Stimulated activated memory B cell treated with anti-CD40 and anti-IgM and Interleukin-4, amounts not matched to agents 10 μg/mL and 1 μg/mL and 100 μg/mL, for 72 hours (primary cell): ENCODE results near the gene ANKRD11.
"Not testable (repeated sequence)": the region's sequence is repeated elsewhere in the genome, so short reads cannot be mapped to it uniquely, and the experiment has no call there.

Experiments
- ATAC-seq: fragments of 150-1000 bp; cut with Tn5 transposase; 2 replicates; pipeline ENCODE4 v1.10.0; 2021
- H3K27ac Mint-ChIP-seq: one replicate; pipeline ENCODE4 v1.8.0; 2022; ENCODE audit warnings: mild to moderate bottlenecking, mixed read lengths
- H3K27me3 Mint-ChIP-seq: one replicate; pipeline ENCODE4 v1.8.0; 2022; ENCODE audit warnings: mixed read lengths
- H3K36me3 Mint-ChIP-seq: one replicate; pipeline ENCODE4 v1.8.0; 2022; ENCODE audit warnings: mixed read lengths
- H3K4me1 Mint-ChIP-seq: one replicate; pipeline ENCODE4 v1.8.0; 2022; ENCODE audit warnings: mixed read lengths
- H3K4me3 Mint-ChIP-seq: one replicate; pipeline ENCODE4 v1.8.0; 2022; ENCODE audit warnings: mild to moderate bottlenecking, moderate library complexity, mixed read lengths
- H3K9me3 Mint-ChIP-seq: one replicate; pipeline ENCODE4 v1.8.0; 2022; ENCODE audit warnings: mixed read lengths

The ANKRD11 gene

DNA sequence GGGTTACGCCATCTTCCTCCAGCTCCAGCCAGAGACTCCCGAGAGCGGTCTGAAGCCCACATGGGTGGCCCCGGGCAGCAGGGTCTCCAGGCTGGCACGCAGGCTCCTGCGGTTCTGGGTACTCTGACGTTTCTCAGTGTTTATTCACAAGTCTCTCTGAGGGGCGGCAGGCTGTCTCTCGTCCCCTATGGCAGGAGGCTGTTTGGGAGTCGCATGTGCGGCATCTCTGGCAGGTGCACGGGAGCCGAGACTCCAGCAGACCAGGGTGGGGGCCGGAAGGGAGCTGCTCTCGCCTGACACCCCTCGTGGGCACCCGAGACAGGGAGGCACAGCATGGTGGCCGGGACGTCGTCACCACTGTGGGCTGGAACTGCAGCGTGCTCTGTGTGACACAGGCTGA lies 224.7 kb downstream of the ANKRD11 start:
- H3K36me3 Mint-ChIP-seq, result peaks cover 55% of the 10 kb centered on the region
- ATAC-seq, result no peak

DNA sequence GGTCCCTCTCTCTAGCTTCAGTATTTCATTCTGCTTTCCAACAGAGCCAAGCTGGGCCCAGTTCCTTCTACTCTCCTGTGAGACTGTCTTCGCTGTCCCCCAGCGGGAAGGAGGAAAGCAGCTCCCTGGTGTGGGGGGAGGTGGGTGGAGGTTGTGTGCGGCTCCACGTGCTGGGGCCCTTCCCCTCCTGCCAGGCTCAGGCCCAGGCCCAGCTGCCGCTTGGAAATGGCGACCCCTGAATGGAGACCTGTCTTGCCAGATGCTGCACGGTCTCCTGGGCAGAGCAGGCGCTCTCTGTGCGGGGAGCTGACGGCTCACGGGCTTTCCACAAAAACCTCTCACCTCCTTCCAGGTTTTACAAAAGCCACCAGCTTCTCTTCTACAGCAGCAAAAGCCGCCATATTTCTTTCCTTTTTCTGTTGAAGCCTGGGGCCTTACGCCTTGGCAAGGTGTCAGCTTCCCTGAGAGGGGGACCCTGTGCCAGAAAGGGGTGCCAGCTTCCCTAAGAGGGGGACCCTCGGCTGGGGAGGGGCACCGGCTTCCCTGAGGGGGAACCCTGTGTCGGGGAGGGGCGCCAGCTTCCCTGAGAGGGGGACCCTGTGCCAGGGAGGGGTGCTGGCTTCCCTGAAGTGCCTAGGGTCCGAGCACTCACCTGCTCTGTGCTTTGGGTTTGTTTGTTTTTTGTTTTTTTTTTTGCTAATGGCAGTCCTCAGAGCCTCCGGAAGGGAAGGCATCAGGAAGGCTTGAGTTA lies 225.4 kb downstream of the ANKRD11 start:
- peaks cover 49% of the 10 kb centered on the region for H3K36me3 Mint-ChIP-seq
- H3K4me3 Mint-ChIP-seq, result no peak overlapping the region
- peaks cover 8% of the 10 kb centered on the region for H3K4me1 Mint-ChIP-seq
- H3K27me3 Mint-ChIP-seq, result no peaks in the 10 kb centered on the region
- peaks cover 2% of the 10 kb centered on the region for H3K9me3 Mint-ChIP-seq
- no peak overlapping the region for H3K27ac Mint-ChIP-seq
- ATAC-seq, result no peak

More for the DNA sequence above, 224.7 kb downstream of the ANKRD11 start:
- peaks cover 2% of the 10 kb centered on the region for H3K9me3 Mint-ChIP-seq
- no peaks in the 10 kb centered on the region for H3K27me3 Mint-ChIP-seq
- no peak overlapping the region for H3K4me3 Mint-ChIP-seq
- H3K4me1 Mint-ChIP-seq, result peaks cover 8% of the 10 kb centered on the region
- H3K27ac Mint-ChIP-seq, result no peak overlapping the region

DNA sequence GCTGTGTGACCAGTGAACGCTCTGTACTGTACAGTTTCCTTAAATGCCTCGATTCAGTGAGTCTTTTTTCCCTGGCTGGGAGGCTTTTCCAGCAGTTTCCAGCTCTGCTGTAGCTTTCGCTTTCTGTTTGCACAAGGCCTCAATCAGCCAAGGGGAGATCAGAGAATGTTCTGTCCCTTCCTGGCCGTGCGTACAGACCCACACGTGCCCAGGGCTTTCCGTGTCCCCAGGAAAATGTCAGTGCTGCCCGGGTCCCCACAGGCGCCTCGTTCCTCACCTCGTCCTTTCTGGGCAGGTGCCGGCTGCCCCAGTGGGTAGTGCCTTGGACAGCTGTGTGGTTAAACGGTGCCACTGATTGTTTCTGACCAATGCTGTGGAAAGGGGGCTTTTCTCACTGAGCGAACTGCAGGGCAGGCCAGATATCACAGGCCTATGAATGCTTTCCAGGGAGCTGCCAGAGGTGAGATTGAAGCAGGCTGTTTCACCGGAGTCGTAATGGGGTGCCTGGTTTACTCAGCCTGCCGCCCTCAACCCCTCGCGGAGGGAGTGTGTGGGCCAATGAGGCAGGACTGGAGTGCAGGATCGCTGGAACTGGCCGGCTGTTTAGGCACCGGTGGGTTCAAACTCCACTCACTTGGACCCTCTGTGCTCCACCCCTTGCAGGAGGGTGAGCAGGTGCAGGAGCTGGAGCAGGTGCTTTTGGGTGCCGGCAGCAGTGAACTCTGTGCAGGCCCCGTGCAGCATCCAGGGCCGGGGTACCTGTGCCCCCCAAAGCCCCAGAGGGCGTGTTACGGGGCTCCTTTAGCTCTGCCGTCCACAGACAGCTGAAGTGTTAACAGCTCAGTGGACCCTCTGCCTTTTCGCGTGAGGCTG lies 228.4 kb downstream of the ANKRD11 start:
- Mint-ChIP-seq H3K27me3 (peaks cover 28% of the 10 kb centered on the region), H3K4me3 (no peak overlapping the region), H3K36me3 (peaks cover 41% of the 10 kb centered on the region), H3K27ac (no peak overlapping the region), H3K4me1 (peaks cover 18% of the 10 kb centered on the region), H3K9me3 (peaks cover 2% of the 10 kb centered on the region)
- ATAC-seq, result no peak

DNA sequence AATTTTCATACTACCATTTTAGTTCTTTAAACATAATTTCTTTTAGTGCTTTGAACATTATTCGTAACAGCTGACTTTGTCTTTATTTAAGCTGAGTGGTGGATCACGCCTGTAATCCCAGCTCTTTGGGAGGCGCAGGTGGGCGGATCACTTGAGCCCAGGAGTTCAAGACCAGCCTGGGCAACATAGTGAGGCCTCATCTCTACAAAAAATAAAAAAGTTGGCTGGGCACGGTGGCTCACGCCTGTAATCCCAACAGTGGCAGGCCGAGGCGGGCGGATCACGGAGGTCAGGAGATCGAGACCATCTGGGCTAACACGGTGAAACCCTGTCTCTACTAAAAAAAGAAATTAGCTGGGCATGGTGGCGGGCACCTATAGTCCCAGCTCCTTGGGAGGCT lies 230.5 kb downstream of the ANKRD11 start:
- ATAC-seq, H3K9me3 Mint-ChIP-seq, H3K27ac Mint-ChIP-seq, H3K4me3 Mint-ChIP-seq: not testable (repeated sequence)
- H3K4me1 Mint-ChIP-seq, result peaks cover 18% of the 10 kb centered on the region
- H3K27me3 Mint-ChIP-seq, result peaks cover 38% of the 10 kb centered on the region
- H3K36me3 Mint-ChIP-seq, result peaks cover 25% of the 10 kb centered on the region

DNA sequence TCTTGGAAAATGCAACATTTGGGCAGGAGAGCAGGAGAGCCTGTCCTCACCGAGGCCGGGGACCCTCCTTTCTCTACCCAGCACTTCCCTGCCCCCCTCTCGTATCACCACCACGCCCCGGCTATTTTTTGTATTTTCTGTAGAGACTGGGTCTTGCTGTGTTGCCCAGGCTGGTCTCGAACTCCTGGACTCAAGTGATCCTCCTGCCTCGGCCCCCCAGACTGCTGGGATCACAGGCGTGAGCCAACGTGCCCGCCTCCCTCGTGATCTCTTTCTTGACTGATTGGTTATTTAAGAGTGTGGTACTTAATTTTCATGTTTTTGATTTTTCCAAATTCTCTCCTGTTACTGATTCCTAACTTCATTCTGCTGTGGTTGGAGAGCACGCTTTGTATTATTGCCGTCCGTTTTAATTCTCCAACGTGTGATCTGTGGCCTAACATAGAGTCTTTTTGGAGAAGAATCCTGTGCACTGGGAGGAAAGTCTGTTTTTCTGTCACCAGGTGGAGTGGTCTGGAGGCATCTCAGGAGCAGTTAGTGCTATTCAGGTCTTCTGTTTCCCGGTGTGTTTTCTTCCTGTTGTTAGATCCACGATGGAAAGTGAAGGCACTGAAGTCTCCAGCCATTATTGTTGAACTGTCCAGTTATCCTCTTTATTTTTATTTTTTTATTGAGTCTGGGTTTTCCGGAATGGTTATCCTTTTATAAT lies 232.4 kb downstream of the ANKRD11 start:
- Mint-ChIP-seq H3K27me3 (peaks cover 38% of the 10 kb centered on the region), H3K36me3 (peaks cover 14% of the 10 kb centered on the region), H3K27ac (peak overlapping the region; percentile 73), H3K4me1 (peaks cover 24% of the 10 kb centered on the region), H3K9me3 (peaks cover 2% of the 10 kb centered on the region), H3K4me3 (peak overlapping the region; percentile 69)
- no peak for ATAC-seq

DNA sequence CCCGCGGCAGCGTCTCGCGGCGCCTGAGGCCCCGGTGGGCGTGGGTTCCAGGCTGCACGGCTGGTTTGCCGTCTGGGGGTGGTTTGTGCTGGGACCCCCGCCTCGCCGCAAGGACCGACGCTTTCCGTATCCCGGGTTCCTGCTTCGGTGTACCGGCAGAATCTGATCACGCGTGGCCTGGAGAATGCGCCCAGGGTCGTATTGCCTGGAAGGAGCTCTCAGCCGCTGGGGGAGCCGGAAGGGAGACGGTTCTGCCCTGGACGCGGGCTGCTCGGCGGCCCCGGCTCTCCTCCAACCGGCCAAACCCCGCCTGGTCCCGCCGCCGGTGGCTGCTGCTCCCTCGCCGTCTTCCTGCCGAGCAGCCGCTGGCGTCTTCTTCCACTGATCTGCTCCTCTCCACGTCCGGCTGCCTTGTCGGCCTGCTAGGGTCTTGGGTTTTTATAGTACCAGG lies 233.1 kb downstream of the ANKRD11 start:
- H3K4me3 Mint-ChIP-seq, result peak overlapping the region; percentile 69

DNA sequence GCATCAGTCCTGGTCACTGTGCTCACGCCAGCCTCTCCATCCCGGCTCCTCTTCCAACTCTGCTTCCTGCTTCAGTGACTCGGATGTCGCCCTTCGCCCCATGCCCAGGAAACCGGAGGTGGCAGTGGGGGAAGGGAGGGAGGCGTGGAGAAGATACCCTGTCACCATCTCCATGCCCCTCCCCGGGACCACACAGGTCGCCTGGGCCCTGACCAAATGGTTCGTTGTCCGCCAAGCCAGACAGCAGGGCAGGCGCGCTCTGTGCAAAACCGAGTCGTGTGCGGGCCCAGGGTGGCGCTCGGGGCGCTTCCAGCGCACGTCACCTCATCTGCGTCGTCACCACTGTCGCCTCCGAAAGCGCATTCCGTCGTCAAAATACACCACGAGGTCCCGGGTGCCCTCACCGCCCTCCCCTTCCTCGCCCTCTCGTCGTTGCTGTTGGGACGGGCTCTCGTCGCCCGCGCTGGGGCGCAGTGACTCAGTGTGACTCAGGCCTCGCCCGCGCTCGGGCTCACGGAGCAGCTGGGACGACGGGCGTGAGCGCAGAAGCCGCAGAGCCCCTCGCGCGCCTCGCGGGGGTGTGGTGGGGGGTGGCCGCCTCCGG lies 233.6 kb downstream of the ANKRD11 start:
- Mint-ChIP-seq H3K4me3 (peak overlapping the region; percentile 48), H3K36me3 (peaks cover 7% of the 10 kb centered on the region), H3K9me3 (peaks cover 2% of the 10 kb centered on the region), H3K27ac (peak overlapping the region; percentile 39), H3K27me3 (peaks cover 38% of the 10 kb centered on the region), H3K4me1 (peaks cover 17% of the 10 kb centered on the region)
- ATAC-seq, result no peak

More for the DNA sequence above, 233.1 kb downstream of the ANKRD11 start:
- ATAC-seq, result no peak
- Mint-ChIP-seq H3K4me1 (peaks cover 23% of the 10 kb centered on the region), H3K9me3 (peaks cover under 1% of the 10 kb centered on the region), H3K27me3 (peaks cover 38% of the 10 kb centered on the region), H3K36me3 (peaks cover 10% of the 10 kb centered on the region), H3K27ac (peak overlapping the region; percentile 73)

DNA sequence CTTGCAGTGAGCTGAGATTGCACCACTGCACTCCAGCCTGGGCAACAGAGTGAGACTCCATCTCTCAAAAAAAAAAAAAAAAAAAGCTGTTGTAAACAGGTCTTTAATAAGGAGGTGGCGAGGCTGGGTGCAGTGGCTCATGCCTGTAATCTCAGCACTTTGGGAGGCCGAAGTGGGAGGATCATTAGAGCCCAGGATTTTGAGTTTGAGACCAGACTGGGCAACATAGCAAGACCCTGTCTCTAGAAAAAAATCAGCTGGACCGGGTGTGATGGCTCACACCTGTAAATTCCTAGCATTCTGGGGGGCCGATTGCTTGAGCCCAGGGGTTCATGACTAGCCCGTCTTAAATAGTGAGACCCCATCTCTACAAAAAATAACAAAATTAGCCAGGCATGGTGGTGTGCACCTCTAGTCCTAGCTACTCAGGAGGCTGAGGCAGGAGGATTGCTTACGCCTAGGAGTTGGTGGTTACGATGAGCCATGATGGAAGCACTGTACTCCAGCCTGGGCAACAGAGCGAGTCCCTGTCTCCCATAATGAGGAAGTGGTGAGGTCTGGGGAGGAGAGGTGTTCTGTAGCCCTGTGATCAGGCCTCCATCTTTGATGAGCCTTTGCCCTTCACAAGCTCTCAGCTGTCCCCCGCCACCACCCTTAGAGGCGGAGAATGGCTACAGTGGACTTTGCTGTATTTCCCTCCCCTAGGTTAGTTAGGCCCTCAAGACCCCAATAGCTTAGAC lies 236.6 kb downstream of the ANKRD11 start:
- Mint-ChIP-seq H3K4me3 (no peak overlapping the region), H3K36me3 (peaks cover 16% of the 10 kb centered on the region), H3K27me3 (peaks cover 28% of the 10 kb centered on the region), H3K27ac (no peak overlapping the region), H3K4me1 (peaks cover 16% of the 10 kb centered on the region), H3K9me3 (peaks cover 12% of the 10 kb centered on the region)
- no peak for ATAC-seq

DNA sequence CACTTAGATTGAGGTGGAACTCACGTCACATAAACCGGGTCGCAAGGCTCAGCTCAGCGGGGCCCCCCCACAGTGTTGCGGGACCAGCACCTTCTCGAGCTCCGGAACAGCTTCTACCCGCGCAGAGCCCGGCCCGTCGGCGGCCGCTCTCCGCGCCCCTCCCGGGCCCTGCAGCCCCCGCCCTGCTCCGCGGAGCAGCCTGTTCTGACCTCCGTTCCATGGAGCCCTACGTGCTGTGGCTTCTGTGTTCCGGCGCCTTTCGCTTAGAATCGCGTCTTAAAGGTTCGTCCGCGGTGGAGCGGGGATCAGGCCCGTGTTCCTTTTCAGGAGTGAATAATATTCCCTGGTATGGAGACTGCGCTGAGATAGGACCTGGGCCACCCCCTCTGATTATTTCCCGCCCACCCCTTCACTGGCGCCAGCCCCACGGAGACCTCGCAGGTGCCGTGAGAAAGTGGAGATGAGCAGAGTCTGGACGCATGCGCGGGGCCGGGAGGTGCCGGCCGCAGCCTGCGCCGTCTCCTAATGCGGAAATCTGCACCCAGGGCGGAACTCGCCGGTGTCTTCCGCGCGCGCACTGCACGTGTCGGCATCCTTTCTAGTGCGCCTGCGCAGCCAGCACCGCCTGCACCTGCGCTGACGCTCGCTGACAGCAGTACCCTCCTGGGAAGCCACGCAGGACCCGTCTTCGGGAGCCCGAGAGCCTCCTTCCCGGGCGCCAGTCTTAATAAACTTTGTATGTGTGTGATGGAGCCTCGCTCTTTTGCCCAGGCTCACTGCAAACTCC lies 242.0 kb downstream of the ANKRD11 start:
- no peak for ATAC-seq
- Mint-ChIP-seq H3K36me3 (peaks cover 10% of the 10 kb centered on the region), H3K9me3 (peaks cover 12% of the 10 kb centered on the region)

DNA sequence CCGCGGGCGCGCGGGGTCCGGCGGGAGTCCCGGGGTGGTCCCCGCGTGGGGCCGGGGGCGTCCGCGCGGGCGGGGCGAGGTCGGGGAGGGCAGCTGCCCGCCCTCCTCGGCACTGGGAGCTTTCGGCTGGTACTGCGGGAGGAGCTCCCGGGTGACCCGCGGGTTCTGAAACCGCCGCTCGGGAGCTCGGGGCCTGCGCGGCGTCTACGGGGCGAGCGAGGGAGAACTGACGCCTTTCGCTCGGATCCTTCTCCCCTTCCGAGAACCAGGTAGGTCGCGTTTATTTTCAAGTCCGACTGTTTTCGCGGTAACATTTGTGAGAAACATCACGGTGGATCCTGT lies 242.7 kb downstream of the ANKRD11 start:
- Mint-ChIP-seq H3K4me3 (peak overlapping the region; percentile 67), H3K9me3 (peaks cover 12% of the 10 kb centered on the region)
- not testable (repeated sequence) for H3K4me1 Mint-ChIP-seq, ATAC-seq, H3K27me3 Mint-ChIP-seq, H3K36me3 Mint-ChIP-seq, H3K27ac Mint-ChIP-seq

More for the DNA sequence above, 242.0 kb downstream of the ANKRD11 start:
- Mint-ChIP-seq H3K27me3 (no peaks in the 10 kb centered on the region), H3K4me3 (peak overlapping the region; percentile 41), H3K4me1 (no peaks in the 10 kb centered on the region), H3K27ac (no peak overlapping the region)

DNA sequence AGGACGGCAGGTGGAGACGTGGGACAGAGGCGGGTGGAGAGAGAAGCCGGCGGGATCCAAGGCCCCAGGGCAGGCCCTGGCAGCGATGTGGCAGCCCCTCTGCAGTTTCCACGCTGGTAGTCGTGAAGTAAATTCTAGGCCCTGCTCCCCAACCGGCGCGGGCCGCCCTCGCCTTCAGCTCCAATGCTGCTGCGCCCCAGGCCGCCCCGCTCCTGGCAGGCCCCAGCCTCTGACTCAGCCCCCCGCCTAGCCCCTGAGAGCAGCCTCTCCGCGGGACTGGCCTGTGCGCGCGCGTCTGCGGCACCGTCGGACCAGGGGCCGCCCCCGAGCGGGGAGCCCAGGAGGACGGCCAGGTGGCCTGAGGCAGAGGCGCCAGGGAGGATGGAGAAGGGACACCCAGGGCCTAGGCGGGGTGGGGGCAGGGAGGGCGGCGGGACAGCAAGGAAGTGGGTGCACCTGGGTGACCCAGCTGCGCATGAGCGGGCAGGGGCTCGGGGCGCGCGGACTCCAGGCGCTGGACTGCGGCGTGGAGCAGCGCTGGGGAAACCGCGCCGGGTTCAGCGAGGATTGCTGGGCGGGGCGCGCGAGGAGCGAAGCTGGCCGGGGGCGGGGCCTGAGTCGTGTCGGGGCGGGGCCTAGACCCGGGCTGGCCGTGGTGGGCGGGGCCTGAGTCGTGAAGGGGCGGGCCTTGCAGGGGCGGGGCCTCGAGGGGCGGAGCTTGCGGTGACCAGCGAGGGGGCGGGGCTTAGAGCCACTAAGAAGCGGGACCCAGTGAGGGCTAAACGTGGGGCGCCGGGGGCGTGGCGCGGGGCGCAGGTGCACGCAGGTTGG lies 243.2 kb downstream of the ANKRD11 start:
- H3K4me3 Mint-ChIP-seq, result peak overlapping the region; percentile 67
- H3K27me3 Mint-ChIP-seq, result no peaks in the 10 kb centered on the region
- peaks cover 10% of the 10 kb centered on the region for H3K4me1 Mint-ChIP-seq
- H3K9me3 Mint-ChIP-seq, result peaks cover 12% of the 10 kb centered on the region
- peak; percentile 92 for ATAC-seq
- H3K27ac Mint-ChIP-seq, result no peak overlapping the region
- peaks cover 10% of the 10 kb centered on the region for H3K36me3 Mint-ChIP-seq

DNA sequence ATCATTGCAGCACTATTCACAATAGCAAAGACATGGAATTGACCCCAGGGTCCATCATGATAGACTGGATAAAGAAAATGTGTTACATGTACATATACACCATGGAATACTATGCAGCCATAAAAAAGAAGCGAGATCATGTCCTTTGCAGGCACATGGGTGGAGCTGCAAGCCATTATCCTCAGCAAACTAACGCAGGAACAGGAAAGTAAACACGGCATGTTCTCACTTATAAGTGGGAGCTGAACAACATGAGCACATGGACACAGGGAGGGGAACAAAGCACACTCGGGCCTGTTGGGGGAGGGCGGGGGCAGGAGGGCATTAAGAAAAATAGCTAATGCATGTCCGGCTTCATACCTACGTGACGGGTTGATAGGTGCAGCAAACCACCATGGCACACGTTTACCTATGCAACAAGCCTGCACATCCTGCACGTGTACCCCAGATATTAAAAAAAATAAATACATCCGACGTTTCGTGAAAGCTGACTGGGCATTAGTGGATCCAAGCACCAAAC lies 243.9 kb downstream of the ANKRD11 start:
- Mint-ChIP-seq H3K27me3 (no peaks in the 10 kb centered on the region), H3K27ac (no peak overlapping the region), H3K4me1 (peaks cover 14% of the 10 kb centered on the region), H3K9me3 (peaks cover 9% of the 10 kb centered on the region), H3K36me3 (peaks cover 10% of the 10 kb centered on the region), H3K4me3 (peak overlapping the region; percentile 67)
- ATAC-seq, result no peak

DNA sequence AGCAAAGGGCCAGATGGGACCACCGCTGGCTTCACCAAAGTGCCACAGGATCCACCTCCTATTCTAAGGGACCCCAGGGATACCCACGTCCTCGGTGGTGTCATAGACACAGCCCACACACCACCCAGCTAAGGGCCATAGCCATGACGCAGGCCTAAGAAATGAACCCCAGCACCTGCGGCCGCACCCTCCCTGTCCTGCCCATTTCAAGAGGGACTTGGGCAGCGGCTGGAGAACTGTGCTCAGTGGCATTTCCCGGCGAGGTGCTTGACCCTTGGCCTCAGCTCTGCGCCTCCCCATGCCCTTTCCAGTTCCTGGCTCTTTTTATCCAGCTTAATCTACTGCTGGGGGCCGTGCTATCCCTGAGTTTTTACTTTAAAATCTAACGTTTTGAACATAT lies 245.6 kb downstream of the ANKRD11 start:
- no peak overlapping the region for H3K4me3 Mint-ChIP-seq
- H3K9me3 Mint-ChIP-seq, result peaks cover under 1% of the 10 kb centered on the region
- peaks cover 18% of the 10 kb centered on the region for H3K4me1 Mint-ChIP-seq
- ATAC-seq, result no peak
- no peak overlapping the region for H3K27ac Mint-ChIP-seq
- H3K36me3 Mint-ChIP-seq, result peaks cover 2% of the 10 kb centered on the region
- H3K27me3 Mint-ChIP-seq, result no peaks in the 10 kb centered on the region
